Skeletal muscle tissue (tissue), 4 donors: ENCODE data around the gene NAP1L5. TPM values are rescaled to one million over a fixed set of nuclear protein-coding genes. Genes with fewer than 3 reads are reported as not detected.

ENCODE experiments used
- H3K27ac ChIP-seq: one replicate; pipeline ENCODE4 v1.7.0; 2013; ENCODE audit warnings: mild to moderate bottlenecking, low read depth, low read length, inconsistent platforms
- H3K27me3 ChIP-seq, 3 donors: one replicate each; pipeline ENCODE4 v1.7.0; 2013; ENCODE audit warnings: low read length in 3 of 3; ENCODE audit not compliant: control insufficient read depth in 3 of 3, insufficient read depth in 3 of 3
- H3K36me3 ChIP-seq, 3 donors: one replicate each; pipeline ENCODE4 v1.7.0; 2013; ENCODE audit warnings: low read length in 3 of 3; ENCODE audit not compliant: control insufficient read depth in 3 of 3, insufficient read depth in 3 of 3
- H3K4me1 ChIP-seq, 3 donors: one replicate each; pipeline ENCODE4 v1.7.0; 2013; ENCODE audit warnings: low read length in 3 of 3, mild to moderate bottlenecking in 3 of 3; ENCODE audit not compliant: control insufficient read depth in 3 of 3, insufficient read depth in 3 of 3
- H3K4me3 ChIP-seq, 3 donors: one replicate each; pipeline ENCODE4 v1.7.0; 2013; ENCODE audit warnings: low read length in 3 of 3
- H3K9ac ChIP-seq, 3 donors: one replicate each; pipeline ENCODE4 v1.7.0; 2013; ENCODE audit warnings: low read length in 3 of 3, mild to moderate bottlenecking in 3 of 3, moderate library complexity in 2 of 3, low read depth in 1 of 3
- H3K9me3 ChIP-seq, 3 donors: one replicate each; pipeline ENCODE4 v1.7.0; 2013; ENCODE audit warnings: low read length in 3 of 3; ENCODE audit not compliant: control insufficient read depth in 3 of 3
- total RNA-seq: library from RNA; depleted of rRNA; stranded (reverse); fragments of >200 nt; gene quantifications from one replicate; pipeline ENCODE4 v1.2.3, GENCODE V29; 2014
- donor health status: Osteomylitis.

The NAP1L5 gene
- total RNA-seq, 1 donor from 2014 or later: 4.2 TPM

GRCh38 chr4:88675543-88675942 lies 22.1 kb downstream of the NAP1L5 start:
- Histone ChIP-seq H3K4me3 (no peak overlapping the region), H3K27me3 (no peaks in the 10 kb centered on the region), H3K36me3 (peaks cover 3 to 36% (median 33%) of the 10 kb centered on the region in 3 donors), H3K4me1 (no peaks in the 10 kb centered on the region), H3K27ac (no peak overlapping the region), H3K9ac (no peak overlapping the region), H3K9me3 (no peaks in the 10 kb centered on the region)

GRCh38 chr4:88674979-88675378 lies 22.6 kb downstream of the NAP1L5 start:
- Histone ChIP-seq H3K9ac (no peak overlapping the region), H3K36me3 (peaks cover 3 to 34% (median 33%) of the 10 kb centered on the region in 3 donors), H3K4me1 (no peaks in the 10 kb centered on the region), H3K27ac (no peak overlapping the region), H3K27me3 (no peaks in the 10 kb centered on the region), H3K4me3 (no peak overlapping the region), H3K9me3 (no peaks in the 10 kb centered on the region)

GRCh38 chr4:88674565-88674964 lies 23.1 kb downstream of the NAP1L5 start:
- Histone ChIP-seq H3K36me3 (peaks cover 3 to 33% (median 33%) of the 10 kb centered on the region in 3 donors), H3K4me1 (no peaks in the 10 kb centered on the region), H3K27ac (no peak overlapping the region), H3K9ac (no peak overlapping the region), H3K27me3 (no peaks in the 10 kb centered on the region), H3K9me3 (no peaks in the 10 kb centered on the region), H3K4me3 (no peak overlapping the region)

- Histone ChIP-seq H3K27me3 (no peaks in the 10 kb centered on the region), H3K4me3 (no peak overlapping the region), H3K9ac (no peak overlapping the region), H3K27ac (no peak overlapping the region), H3K36me3 (peaks cover 6 to 35% (median 28%) of the 10 kb centered on the region in 3 donors), H3K9me3 (no peaks in the 10 kb centered on the region), H3K4me1 (no peaks in the 10 kb centered on the region)
Observed at GRCh38 chr4:88673886-88674285, 23.7 kb downstream of the NAP1L5 start.

GRCh38 chr4:88672987-88673386 lies 24.6 kb downstream of the NAP1L5 start:
- Histone ChIP-seq H3K9me3 (no peaks in the 10 kb centered on the region), H3K36me3 (peaks cover 6 to 31% (median 20%) of the 10 kb centered on the region in 3 donors), H3K4me1 (no peaks in the 10 kb centered on the region), H3K9ac (no peak overlapping the region), H3K27ac (no peak overlapping the region), H3K4me3 (no peak overlapping the region), H3K27me3 (no peaks in the 10 kb centered on the region)

GRCh38 chr4:88661739-88662138 lies 35.9 kb downstream of the NAP1L5 start:
- Histone ChIP-seq H3K27me3 (no peaks in the 10 kb centered on the region), H3K9ac (no peak overlapping the region), H3K4me1 (peaks cover 2 to 5% (median 5%) of the 10 kb centered on the region in 3 donors), H3K9me3 (no peaks in the 10 kb centered on the region), H3K36me3 (peaks cover 3 to 13% (median 11%) of the 10 kb centered on the region in 3 donors), H3K4me3 (no peak overlapping the region), H3K27ac (no peak overlapping the region)

GRCh38 chr4:88660446-88661294 lies 37.0 kb downstream of the NAP1L5 start:
- H3K36me3 ChIP-seq: peaks cover 7 to 24% (median 18%) of the 10 kb centered on the region in 3 donors
- H3K9ac ChIP-seq: no peak overlapping the region
- H3K9me3 ChIP-seq: no peaks in the 10 kb centered on the region
- no peaks in the 10 kb centered on the region for H3K27me3 ChIP-seq
- H3K4me1 ChIP-seq: peaks cover 2 to 5% (median 5%) of the 10 kb centered on the region in 3 donors
- H3K4me3 ChIP-seq: no peak overlapping the region
- H3K27ac ChIP-seq: no peak overlapping the region

- Histone ChIP-seq H3K36me3 (peaks cover 7 to 32% (median 24%) of the 10 kb centered on the region in 3 donors), H3K9me3 (no peaks in the 10 kb centered on the region), H3K4me1 (peaks cover 2 to 5% (median 5%) of the 10 kb centered on the region in 3 donors), H3K9ac (no peak overlapping the region), H3K27me3 (no peaks in the 10 kb centered on the region), H3K4me3 (no peak overlapping the region), H3K27ac (no peak overlapping the region)
Observed at GRCh38 chr4:88659890-88660208, 37.8 kb downstream of the NAP1L5 start.

GRCh38 chr4:88659055-88659889 lies 38.4 kb downstream of the NAP1L5 start:
- H3K27ac ChIP-seq: peak overlapping the region; percentile 26
- H3K27me3 ChIP-seq: no peaks in the 10 kb centered on the region
- peaks cover 2 to 5% (median 5%) of the 10 kb centered on the region in 3 donors for H3K4me1 ChIP-seq
- peak overlapping the region in 1 of 3 donors; percentile 46 for H3K9ac ChIP-seq
- H3K4me3 ChIP-seq: no peak overlapping the region
- H3K9me3 ChIP-seq: no peaks in the 10 kb centered on the region
- peaks cover 7 to 33% (median 24%) of the 10 kb centered on the region in 3 donors for H3K36me3 ChIP-seq

- Histone ChIP-seq H3K36me3 (peaks cover 7 to 32% (median 25%) of the 10 kb centered on the region in 3 donors), H3K9me3 (no peaks in the 10 kb centered on the region), H3K27ac (no peak overlapping the region), H3K4me1 (peaks cover 2 to 5% (median 5%) of the 10 kb centered on the region in 3 donors), H3K9ac (no peak overlapping the region), H3K4me3 (no peak overlapping the region), H3K27me3 (no peaks in the 10 kb centered on the region)
Observed at GRCh38 chr4:88655226-88655625, 42.4 kb downstream of the NAP1L5 start.
